ENCODE results near the gene CKMT1A.
"Not testable (repeated sequence)": the region's sequence is repeated elsewhere in the genome, so short reads cannot be mapped to it uniquely, and the experiment has no call there.

DNA sequence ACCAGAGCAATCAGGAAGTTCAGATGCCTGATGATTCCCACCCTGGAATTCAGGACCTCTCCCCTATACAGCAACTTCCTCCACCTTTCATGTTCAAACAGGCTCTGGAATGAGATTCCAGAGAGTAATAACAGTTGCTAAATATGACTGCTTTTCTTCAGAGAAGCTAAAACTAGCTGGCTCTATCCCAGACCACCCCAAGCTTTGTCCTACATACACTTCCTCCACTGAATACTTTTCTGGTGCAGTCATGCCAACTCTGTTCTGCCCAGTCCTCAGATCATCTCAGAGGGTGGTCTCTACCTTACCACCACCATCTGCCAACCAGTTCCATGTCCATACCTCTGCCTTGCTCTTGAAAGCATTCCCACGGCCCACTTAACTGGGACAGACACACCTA is 27.5 kb upstream of the CKMT1A start:
- not testable (repeated sequence) for TF ChIP-seq POLR2A (IDR thresholded peaks at IDR 0.05)
- TF ChIP-seq, protein P1, sequence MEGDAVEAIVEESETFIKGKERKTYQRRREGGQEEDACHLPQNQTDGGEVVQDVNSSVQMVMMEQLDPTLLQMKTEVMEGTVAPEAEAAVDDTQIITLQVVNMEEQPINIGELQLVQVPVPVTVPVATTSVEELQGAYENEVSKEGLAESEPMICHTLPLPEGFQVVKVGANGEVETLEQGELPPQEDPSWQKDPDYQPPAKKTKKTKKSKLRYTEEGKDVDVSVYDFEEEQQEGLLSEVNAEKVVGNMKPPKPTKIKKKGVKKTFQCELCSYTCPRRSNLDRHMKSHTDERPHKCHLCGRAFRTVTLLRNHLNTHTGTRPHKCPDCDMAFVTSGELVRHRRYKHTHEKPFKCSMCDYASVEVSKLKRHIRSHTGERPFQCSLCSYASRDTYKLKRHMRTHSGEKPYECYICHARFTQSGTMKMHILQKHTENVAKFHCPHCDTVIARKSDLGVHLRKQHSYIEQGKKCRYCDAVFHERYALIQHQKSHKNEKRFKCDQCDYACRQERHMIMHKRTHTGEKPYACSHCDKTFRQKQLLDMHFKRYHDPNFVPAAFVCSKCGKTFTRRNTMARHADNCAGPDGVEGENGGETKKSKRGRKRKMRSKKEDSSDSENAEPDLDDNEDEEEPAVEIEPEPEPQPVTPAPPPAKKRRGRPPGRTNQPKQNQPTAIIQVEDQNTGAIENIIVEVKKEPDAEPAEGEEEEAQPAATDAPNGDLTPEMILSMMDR (IDR thresholded peaks at IDR 0.05) = not testable (repeated sequence)
